ENCODE measurements around the gene TEF. TPM values are rescaled to one million over a fixed set of nuclear protein-coding genes. Genes with fewer than 3 reads are reported as not detected.

TEF gene
- total RNA-seq, 1 experiment from 2014 or later: 12.0 TPM

DNA sequence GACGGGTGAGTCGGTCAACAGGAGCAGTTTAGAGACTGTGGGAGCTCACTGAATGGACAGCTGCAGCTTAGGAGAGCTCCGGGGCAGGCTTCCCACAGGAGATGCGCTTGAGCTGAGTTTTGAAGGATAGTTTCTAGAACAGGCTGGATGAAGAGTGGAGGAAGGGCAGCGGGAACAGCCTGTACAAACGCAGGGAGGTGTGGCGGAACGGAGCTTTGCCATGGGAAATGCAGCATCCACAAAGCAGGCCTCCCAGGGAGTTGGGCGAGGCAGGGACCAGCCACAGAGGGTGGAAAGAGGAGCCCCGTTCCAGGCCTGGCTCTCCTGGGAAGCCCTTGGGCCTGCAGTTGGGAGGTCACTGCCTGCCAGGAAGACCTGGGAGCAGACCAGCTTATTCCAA is 26.8 kb upstream of the TEF start:
- no peak for TF ChIP-seq ZNF232 (CRISPR knock-in tag; IDR thresholded peaks at IDR 0.05)
- no peak for DNase-seq (ENCODE audit: low spot score)
- Mint-ChIP-seq H3K9me3 (no peaks in the 10 kb centered on the region), H3K27me3 (ENCODE audit: low read depth) (no peaks in the 10 kb centered on the region), H3K27ac (0 out of 2 replicates have a peak overlapping the region, but pooled peaks have one; percentile 41), H3K4me3 (no peak overlapping the region), H3K4me1 (peaks cover 7% of the 10 kb centered on the region), H3K36me3 (peaks cover 25% of the 10 kb centered on the region)
- no peak for ATAC-seq
- POLR2A ChIA-PET: no interaction called here
- CTCF ChIA-PET: no interaction called here

DNA sequence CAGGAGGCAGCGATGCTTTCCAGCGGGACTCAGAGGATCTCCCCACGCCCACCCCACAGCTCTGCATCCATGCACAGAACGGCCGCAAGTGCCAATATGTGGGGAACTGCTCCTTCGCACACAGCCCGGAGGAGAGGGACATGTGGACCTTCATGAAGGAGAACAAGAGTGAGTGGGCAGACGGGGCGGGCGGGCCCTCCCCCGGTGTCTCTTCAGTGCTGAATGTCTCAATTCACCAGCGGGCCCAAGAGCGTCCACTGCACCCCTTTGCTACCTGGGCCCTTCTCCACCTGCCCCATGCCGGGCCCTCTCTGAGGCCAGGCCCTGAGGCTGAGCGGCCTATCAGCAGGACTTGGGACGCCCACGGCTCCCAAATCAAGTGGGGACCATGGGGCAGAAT is 25.8 kb upstream of the TEF start:
- Mint-ChIP-seq H3K27me3 (ENCODE audit: low read depth) (no peaks in the 10 kb centered on the region), H3K4me3 (no peak overlapping the region), H3K4me1 (peaks cover 12% of the 10 kb centered on the region), H3K36me3 (peaks cover 16% of the 10 kb centered on the region), H3K27ac (no peak overlapping the region), H3K9me3 (no peaks in the 10 kb centered on the region)
- DNase-seq (ENCODE audit: low spot score) (no peak), ATAC-seq (no peak)
- POLR2A ChIA-PET: no interaction called here
- TF ChIP-seq, protein P1, sequence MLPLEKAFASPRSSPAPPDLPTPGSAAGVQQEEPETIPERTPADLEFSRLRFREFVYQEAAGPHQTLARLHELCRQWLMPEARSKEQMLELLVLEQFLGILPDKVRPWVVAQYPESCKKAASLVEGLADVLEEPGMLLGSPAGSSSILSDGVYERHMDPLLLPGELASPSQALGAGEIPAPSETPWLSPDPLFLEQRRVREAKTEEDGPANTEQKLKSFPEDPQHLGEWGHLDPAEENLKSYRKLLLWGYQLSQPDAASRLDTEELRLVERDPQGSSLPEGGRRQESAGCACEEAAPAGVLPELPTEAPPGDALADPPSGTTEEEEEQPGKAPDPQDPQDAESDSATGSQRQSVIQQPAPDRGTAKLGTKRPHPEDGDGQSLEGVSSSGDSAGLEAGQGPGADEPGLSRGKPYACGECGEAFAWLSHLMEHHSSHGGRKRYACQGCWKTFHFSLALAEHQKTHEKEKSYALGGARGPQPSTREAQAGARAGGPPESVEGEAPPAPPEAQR (CRISPR knock-in tag; IDR thresholded peaks at IDR 0.05): no peak
- no peak for TF ChIP-seq FOXK1 (CRISPR knock-in tag; IDR thresholded peaks at IDR 0.05)
- TF ChIP-seq, protein P2, sequence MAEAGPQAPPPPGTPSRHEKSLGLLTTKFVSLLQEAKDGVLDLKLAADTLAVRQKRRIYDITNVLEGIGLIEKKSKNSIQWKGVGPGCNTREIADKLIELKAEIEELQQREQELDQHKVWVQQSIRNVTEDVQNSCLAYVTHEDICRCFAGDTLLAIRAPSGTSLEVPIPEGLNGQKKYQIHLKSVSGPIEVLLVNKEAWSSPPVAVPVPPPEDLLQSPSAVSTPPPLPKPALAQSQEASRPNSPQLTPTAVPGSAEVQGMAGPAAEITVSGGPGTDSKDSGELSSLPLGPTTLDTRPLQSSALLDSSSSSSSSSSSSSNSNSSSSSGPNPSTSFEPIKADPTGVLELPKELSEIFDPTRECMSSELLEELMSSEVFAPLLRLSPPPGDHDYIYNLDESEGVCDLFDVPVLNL (CRISPR knock-in tag; IDR thresholded peaks at IDR 0.05; ENCODE audit: borderline replicate concordance, low read depth): no peak
- no peak for TF ChIP-seq SOX15 (CRISPR knock-in tag; IDR thresholded peaks at IDR 0.05)
- TF ChIP-seq SP1 (CRISPR knock-in tag; conservative IDR thresholded peaks at IDR 0.05): no peak
- TF ChIP-seq JUN (CRISPR knock-in tag; IDR thresholded peaks at IDR 0.05): no peak
- TF ChIP-seq, protein P3, sequence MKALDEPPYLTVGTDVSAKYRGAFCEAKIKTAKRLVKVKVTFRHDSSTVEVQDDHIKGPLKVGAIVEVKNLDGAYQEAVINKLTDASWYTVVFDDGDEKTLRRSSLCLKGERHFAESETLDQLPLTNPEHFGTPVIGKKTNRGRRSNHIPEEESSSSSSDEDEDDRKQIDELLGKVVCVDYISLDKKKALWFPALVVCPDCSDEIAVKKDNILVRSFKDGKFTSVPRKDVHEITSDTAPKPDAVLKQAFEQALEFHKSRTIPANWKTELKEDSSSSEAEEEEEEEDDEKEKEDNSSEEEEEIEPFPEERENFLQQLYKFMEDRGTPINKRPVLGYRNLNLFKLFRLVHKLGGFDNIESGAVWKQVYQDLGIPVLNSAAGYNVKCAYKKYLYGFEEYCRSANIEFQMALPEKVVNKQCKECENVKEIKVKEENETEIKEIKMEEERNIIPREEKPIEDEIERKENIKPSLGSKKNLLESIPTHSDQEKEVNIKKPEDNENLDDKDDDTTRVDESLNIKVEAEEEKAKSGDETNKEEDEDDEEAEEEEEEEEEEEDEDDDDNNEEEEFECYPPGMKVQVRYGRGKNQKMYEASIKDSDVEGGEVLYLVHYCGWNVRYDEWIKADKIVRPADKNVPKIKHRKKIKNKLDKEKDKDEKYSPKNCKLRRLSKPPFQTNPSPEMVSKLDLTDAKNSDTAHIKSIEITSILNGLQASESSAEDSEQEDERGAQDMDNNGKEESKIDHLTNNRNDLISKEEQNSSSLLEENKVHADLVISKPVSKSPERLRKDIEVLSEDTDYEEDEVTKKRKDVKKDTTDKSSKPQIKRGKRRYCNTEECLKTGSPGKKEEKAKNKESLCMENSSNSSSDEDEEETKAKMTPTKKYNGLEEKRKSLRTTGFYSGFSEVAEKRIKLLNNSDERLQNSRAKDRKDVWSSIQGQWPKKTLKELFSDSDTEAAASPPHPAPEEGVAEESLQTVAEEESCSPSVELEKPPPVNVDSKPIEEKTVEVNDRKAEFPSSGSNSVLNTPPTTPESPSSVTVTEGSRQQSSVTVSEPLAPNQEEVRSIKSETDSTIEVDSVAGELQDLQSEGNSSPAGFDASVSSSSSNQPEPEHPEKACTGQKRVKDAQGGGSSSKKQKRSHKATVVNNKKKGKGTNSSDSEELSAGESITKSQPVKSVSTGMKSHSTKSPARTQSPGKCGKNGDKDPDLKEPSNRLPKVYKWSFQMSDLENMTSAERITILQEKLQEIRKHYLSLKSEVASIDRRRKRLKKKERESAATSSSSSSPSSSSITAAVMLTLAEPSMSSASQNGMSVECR (CRISPR knock-in tag; IDR thresholded peaks at IDR 0.05; ENCODE audit: borderline replicate concordance): no peak
- no peak for TF ChIP-seq ZNF317 (CRISPR knock-in tag; IDR thresholded peaks at IDR 0.05; ENCODE audit: borderline replicate concordance, low read depth)
- no peak for TF ChIP-seq NR1H2 (CRISPR knock-in tag; IDR thresholded peaks at IDR 0.05)
- no peak for TF ChIP-seq ZNF671 (CRISPR knock-in tag; IDR thresholded peaks at IDR 0.05)
- TF ChIP-seq NFATC4 (CRISPR knock-in tag; IDR thresholded peaks at IDR 0.05): no peak
- TF ChIP-seq ETV6 (CRISPR knock-in tag; IDR thresholded peaks at IDR 0.05): no peak
- no peak for TF ChIP-seq PRRX2 (CRISPR knock-in tag; IDR thresholded peaks at IDR 0.05)
- TF ChIP-seq, protein P4, sequence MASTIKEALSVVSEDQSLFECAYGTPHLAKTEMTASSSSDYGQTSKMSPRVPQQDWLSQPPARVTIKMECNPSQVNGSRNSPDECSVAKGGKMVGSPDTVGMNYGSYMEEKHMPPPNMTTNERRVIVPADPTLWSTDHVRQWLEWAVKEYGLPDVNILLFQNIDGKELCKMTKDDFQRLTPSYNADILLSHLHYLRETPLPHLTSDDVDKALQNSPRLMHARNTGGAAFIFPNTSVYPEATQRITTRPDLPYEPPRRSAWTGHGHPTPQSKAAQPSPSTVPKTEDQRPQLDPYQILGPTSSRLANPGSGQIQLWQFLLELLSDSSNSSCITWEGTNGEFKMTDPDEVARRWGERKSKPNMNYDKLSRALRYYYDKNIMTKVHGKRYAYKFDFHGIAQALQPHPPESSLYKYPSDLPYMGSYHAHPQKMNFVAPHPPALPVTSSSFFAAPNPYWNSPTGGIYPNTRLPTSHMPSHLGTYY (CRISPR knock-in tag; IDR thresholded peaks at IDR 0.05): no peak
- no peak for TF ChIP-seq ZNF423 (CRISPR knock-in tag; IDR thresholded peaks at IDR 0.05)
- CTCF ChIA-PET: no interaction called here

Data from WTC11 (cell line).